Neutrophil (primary cell): ENCODE data around the gene KATNBL1.

ENCODE experiments used
- H3K27ac ChIP-seq: fragments of 200-600 bp; sonication (generic); 2 replicates; pipeline ENCODE4 v1.5.1; 2016; ENCODE audit warnings: mild to moderate bottlenecking, moderate library complexity
- H3K27me3 ChIP-seq: fragments of 200-600 bp; sonication (generic); 2 replicates; pipeline ENCODE4 v1.6.0; 2016; ENCODE audit warnings: mild to moderate bottlenecking
- H3K36me3 ChIP-seq: fragments of 200-600 bp; sonication (generic); 2 replicates; pipeline ENCODE4 v1.5.1; 2017
- H3K4me1 ChIP-seq, 2 experiments: fragments of 200-600 bp in 1 of 2; sonication (generic) in 1 of 2; 1 replicate in 1 of 2; 2 replicates in 1 of 2; pipeline versions ENCODE4 v1.5.1 to v1.6.1; 2013 to 2016; ENCODE audit warnings: low read depth in 1 of 2, low read length in 1 of 2, mild to moderate bottlenecking in 1 of 2, moderate library complexity in 1 of 2; ENCODE audit not compliant: control insufficient read depth in 1 of 2, insufficient read depth in 1 of 2
- H3K4me3 ChIP-seq, 2 experiments: fragments of 200-600 bp in 1 of 2; sonication (generic) in 1 of 2; 1 replicate in 1 of 2; 2 replicates in 1 of 2; pipeline ENCODE4 v1.5.1; 2013 to 2016; ENCODE audit warnings: low read depth in 1 of 2, low read length in 1 of 2, mild to moderate bottlenecking in 1 of 2, moderate library complexity in 1 of 2
- H3K9me3 ChIP-seq: fragments of 200-600 bp; sonication (generic); 2 replicates; pipeline ENCODE4 v1.5.1; 2016
- CTCF ChIP-seq: fragments of 200-600 bp; sonication (generic); IDR thresholded peaks from 2 replicates; pipeline ENCODE4 v1.5.1; 2016; ENCODE audit warnings: antibody characterized with exemption

KATNBL1 gene

GRCh38 chr15:34246276-34246976, 36.5 kb upstream of the KATNBL1 start:
- H3K4me1 ChIP-seq = no peaks in the 10 kb centered on the region
- H3K9me3 ChIP-seq = no peaks in the 10 kb centered on the region
- TF ChIP-seq CTCF = no peak
- no peaks in the 10 kb centered on the region for H3K27me3 ChIP-seq
- H3K36me3 ChIP-seq = peaks cover 100% of the 10 kb centered on the region
- H3K27ac ChIP-seq = no peak overlapping the region
- H3K4me3 ChIP-seq = no peak overlapping the region

- Histone ChIP-seq H3K36me3 (peaks cover 100% of the 10 kb centered on the region), H3K4me1 (no peaks in the 10 kb centered on the region), H3K27me3 (no peaks in the 10 kb centered on the region), H3K4me3 (no peak overlapping the region), H3K9me3 (no peaks in the 10 kb centered on the region), H3K27ac (no peak overlapping the region)
- no peak for TF ChIP-seq CTCF
Observed at GRCh38 chr15:34243226-34243625, 33.3 kb upstream of the KATNBL1 start.

GRCh38 chr15:34242331-34242710, 32.4 kb upstream of the KATNBL1 start:
- no peaks in the 10 kb centered on the region for H3K9me3 ChIP-seq
- H3K4me3 ChIP-seq = no peak overlapping the region
- no peaks in the 10 kb centered on the region for H3K4me1 ChIP-seq
- no peak for TF ChIP-seq CTCF
- H3K27me3 ChIP-seq = no peaks in the 10 kb centered on the region
- H3K27ac ChIP-seq = peak overlapping the region; percentile 33
- H3K36me3 ChIP-seq = peaks cover 100% of the 10 kb centered on the region

GRCh38 chr15:34241376-34242330, 31.8 kb upstream of the KATNBL1 start:
- TF ChIP-seq CTCF = peak; percentile 67
- Histone ChIP-seq H3K4me3 (no peak overlapping the region), H3K9me3 (no peaks in the 10 kb centered on the region), H3K36me3 (peaks cover 100% of the 10 kb centered on the region), H3K4me1 (no peaks in the 10 kb centered on the region), H3K27ac (peak overlapping the region; percentile 33), H3K27me3 (no peaks in the 10 kb centered on the region)

GRCh38 chr15:34240537-34240936, 30.6 kb upstream of the KATNBL1 start:
- Histone ChIP-seq H3K36me3 (peaks cover 100% of the 10 kb centered on the region), H3K4me3 (no peak overlapping the region), H3K9me3 (no peaks in the 10 kb centered on the region), H3K27ac (no peak overlapping the region), H3K27me3 (no peaks in the 10 kb centered on the region), H3K4me1 (no peaks in the 10 kb centered on the region)
- no peak for TF ChIP-seq CTCF
